Spleen (tissue), 7 donors: ENCODE data around the gene SLCO2A1.

Experiments used
- CTCF ChIP-seq, 11 experiments: fragments of 200-600 bp in 7 of 11; fragments of 450-650 bp in 4 of 11; sonication (generic) in 4 of 11; IDR thresholded peaks in 8 of 11; conservative IDR thresholded peaks in 3 of 11; 1 replicate in 7 of 11; 2 replicates in 4 of 11; pipeline versions ENCODE4 v1.4.0 to v1.8.0; 2016 to 2021; ENCODE audit warnings: antibody characterized with exemption in 11 of 11, inconsistent platforms in 4 of 11, mild to moderate bottlenecking in 1 of 11
- POLR2A ChIP-seq, 3 donors: fragments of 450-650 bp; IDR thresholded peaks; one replicate each; pipeline ENCODE4 v1.5.1; 2017; ENCODE audit warnings: antibody characterized with exemption in 3 of 3, mild to moderate bottlenecking in 1 of 3
- donor health status: DM: no; HTN: no; CAD: no; lungs with moderate emphysema.
- donor health status: DM: no; HTN: no; CAD: no.
- donor health status: DM: no; HTN: no; CAD: no.

- TF ChIP-seq CTCF (IDR thresholded peaks at IDR 0.05 in 8 of 11, conservative IDR thresholded peaks at IDR 0.05 in 3 of 11) = no peak
- TF ChIP-seq POLR2A (IDR thresholded peaks at IDR 0.05) = no peak
Observed at GRCh38 chr3:133934996-133935842, 94.5 kb downstream of the SLCO2A1 start.
